ENCODE results near the gene ADGRV1.
"Not testable (repeated sequence)": the region's sequence is repeated elsewhere in the genome, so short reads cannot be mapped to it uniquely, and the experiment has no call there.

ADGRV1 gene

DNA sequence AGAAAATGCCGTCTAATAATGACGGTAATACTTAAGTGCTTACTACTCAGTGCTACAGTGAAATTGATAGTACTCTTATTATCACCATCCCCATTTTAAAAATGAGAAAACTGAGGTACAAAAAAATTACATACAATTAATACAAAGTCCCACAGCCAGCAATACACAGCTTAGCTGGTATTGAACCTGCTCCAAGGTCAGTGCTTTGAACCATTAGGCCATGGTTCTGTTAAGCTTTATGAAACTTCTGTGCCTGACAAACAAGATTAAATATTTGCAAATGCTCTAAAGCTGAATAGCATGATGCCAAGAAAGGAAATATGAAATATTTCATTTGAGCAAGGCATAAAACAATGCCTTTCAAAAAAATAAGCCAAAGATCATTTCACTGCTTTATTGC, 467.4 kb downstream of the ADGRV1 start:
- Histone ChIP-seq H3K4me3 (ENCODE audit: low read length in 2 of 2) (no peak overlapping the region), H3K9me3 (ENCODE audit: control insufficient read depth in 2 of 2, low read length in 2 of 2) (no peaks in the 10 kb centered on the region), H3K36me3 (ENCODE audit: control insufficient read depth in 2 of 2, insufficient read depth in 2 of 2, low read length in 2 of 2) (no peaks in the 10 kb centered on the region), H3K4me1 (ENCODE audit: control insufficient read depth, insufficient read depth, low read length) (no peaks in the 10 kb centered on the region), H3K27me3 (ENCODE audit: control insufficient read depth in 1 of 2, insufficient read depth in 2 of 2, low read length in 2 of 2) (no peaks in the 10 kb centered on the region), H3K27ac (ENCODE audit: low read length) (no peak overlapping the region), H3K9ac (ENCODE audit: low read length in 2 of 2) (no peak overlapping the region)

DNA sequence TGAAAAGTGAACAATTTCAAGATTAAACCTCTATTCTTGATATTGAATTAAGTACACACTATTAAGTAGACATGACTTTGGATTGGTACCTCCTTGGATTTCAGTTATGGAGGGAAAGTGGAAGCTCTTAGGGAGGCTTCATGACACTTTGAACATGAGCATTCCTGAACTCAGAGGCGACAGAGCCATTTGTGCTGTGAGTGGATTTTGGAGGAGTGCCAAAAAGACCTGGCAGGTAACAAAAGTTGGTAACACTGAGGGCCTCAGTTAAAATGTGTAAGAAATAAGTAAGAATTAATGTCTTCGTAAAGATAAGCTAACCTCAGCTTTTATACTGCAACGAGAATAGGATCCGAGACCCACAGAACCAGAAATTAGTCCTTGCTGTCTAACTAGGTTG, 467.9 kb downstream of the ADGRV1 start:
- Histone ChIP-seq H3K27me3 (ENCODE audit: control insufficient read depth in 1 of 2, insufficient read depth in 2 of 2, low read length in 2 of 2) (no peaks in the 10 kb centered on the region), H3K9ac (ENCODE audit: low read length in 2 of 2) (no peak overlapping the region), H3K9me3 (ENCODE audit: control insufficient read depth in 2 of 2, low read length in 2 of 2) (no peaks in the 10 kb centered on the region), H3K36me3 (ENCODE audit: control insufficient read depth in 2 of 2, insufficient read depth in 2 of 2, low read length in 2 of 2) (no peaks in the 10 kb centered on the region), H3K4me1 (ENCODE audit: control insufficient read depth, insufficient read depth, low read length) (no peaks in the 10 kb centered on the region), H3K4me3 (ENCODE audit: low read length in 2 of 2) (no peak overlapping the region), H3K27ac (ENCODE audit: low read length) (no peak overlapping the region)

DNA sequence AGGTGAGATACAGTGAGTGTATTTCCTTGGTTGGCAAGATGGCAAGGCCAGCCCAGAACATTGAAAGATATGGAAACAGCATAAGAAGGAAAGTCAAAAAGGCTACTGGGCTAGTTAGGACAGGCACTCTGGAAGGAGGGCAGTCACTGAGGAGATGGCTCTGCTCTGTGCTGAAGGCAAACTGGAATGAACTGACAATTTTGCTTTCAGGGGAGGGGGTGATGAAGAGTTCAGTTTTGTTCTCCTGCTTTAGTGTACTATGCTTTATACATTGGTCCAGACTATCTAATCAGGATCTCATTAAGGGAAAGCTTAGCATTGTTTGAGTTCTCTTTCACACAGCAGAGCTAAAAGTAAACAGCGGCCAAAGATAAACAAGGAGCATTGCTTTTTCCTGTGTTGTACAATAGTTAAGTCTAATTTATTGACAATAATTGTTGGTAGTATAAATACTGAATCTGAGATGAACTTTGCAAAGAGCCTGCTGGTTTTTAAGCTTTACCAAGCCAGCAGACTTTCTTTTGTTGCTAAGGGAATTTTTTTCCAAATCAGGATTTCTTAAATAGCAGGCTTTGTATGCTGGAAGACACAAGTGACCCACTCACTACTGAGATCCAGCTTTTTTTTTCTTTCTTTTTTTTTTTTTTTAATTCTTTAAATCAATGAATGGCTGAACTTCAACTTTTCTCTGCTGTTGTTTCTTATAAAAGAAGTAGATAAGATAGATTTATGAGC, 469.0 kb downstream of the ADGRV1 start:
- no peak overlapping the region for H3K4me3 ChIP-seq (ENCODE audit: low read length in 2 of 2)
- no peaks in the 10 kb centered on the region for H3K9me3 ChIP-seq (ENCODE audit: control insufficient read depth in 2 of 2, low read length in 2 of 2)
- no peak overlapping the region for H3K9ac ChIP-seq (ENCODE audit: low read length in 2 of 2)
- no peaks in the 10 kb centered on the region for H3K27me3 ChIP-seq (ENCODE audit: control insufficient read depth in 1 of 2, insufficient read depth in 2 of 2, low read length in 2 of 2)
- no peak overlapping the region for H3K27ac ChIP-seq (ENCODE audit: low read length)
- H3K36me3 ChIP-seq (ENCODE audit: control insufficient read depth in 2 of 2, insufficient read depth in 2 of 2, low read length in 2 of 2): no peaks in the 10 kb centered on the region
- no peaks in the 10 kb centered on the region for H3K4me1 ChIP-seq (ENCODE audit: control insufficient read depth, insufficient read depth, low read length)

DNA sequence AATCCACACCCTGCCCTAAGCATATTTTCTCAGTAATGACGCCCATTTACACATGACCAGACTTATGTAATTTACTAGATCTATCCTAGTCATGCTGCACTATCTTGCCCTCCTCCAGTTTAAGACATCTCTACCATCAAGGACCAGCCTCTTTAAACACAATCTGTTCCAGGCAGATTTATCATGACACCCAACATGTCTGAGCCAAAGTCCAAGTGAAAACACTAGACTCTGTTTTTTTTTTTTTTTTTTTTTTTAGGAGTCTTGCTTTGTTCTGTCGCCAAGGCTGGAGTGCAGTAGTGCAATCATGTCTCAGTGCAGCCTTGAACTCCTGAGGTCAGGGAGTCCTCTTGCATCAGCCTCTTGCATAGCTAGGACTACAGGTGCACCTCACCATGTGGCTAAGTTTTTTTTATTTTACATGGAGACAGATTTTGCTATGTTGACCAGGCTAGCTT, 469.9 kb downstream of the ADGRV1 start:
- Histone ChIP-seq H3K36me3 (ENCODE audit: control insufficient read depth in 2 of 2, insufficient read depth in 2 of 2, low read length in 2 of 2) (no peaks in the 10 kb centered on the region), H3K9me3 (ENCODE audit: control insufficient read depth in 2 of 2, low read length in 2 of 2) (no peaks in the 10 kb centered on the region), H3K9ac (ENCODE audit: low read length in 2 of 2) (no peak overlapping the region), H3K27me3 (ENCODE audit: control insufficient read depth in 1 of 2, insufficient read depth in 2 of 2, low read length in 2 of 2) (no peaks in the 10 kb centered on the region), H3K4me3 (ENCODE audit: low read length in 2 of 2) (no peak overlapping the region), H3K4me1 (ENCODE audit: control insufficient read depth, insufficient read depth, low read length) (peaks cover 3% of the 10 kb centered on the region), H3K27ac (ENCODE audit: low read length) (no peak overlapping the region)

DNA sequence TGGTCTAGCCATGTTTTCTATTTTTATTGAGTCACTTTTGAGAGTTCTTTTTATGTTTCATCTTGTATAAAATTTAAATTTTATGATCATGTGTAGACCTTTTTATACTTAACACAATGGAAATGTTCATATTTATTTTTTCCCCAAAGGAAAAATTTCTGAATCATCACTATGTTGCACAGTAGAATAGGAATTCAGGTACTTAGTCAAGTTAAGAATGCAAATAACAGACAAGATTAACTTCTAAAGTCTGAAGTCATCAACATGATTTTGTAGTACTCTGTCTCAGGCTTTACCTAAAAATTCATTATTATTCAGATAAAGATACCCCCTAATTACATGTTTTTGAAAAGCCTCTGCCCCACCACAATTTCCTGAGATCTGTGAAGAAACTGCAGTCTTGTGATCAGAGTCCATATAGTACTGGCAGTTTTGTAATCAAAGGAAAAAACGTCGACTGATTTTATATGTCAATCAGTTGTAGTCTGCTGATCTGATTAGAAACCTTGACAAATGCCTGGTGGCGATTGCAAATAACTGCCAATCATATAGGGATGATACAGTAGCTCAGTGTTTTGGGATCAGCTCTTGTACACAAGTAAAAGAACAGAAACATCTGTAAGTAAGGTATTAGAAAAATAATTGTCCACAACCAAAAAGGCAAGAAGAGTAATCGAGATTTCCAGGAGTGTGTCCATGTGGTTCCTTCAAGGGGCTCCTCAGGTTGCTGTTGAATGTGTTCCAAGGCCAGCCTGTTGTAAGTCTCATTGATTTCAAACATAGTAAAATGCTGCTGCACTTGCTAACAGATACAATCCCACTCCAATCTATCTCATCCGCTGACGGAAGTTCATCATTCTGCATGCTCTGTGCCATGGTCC, 472.2 kb downstream of the ADGRV1 start:
- no peaks in the 10 kb centered on the region for H3K36me3 ChIP-seq (ENCODE audit: control insufficient read depth in 2 of 2, insufficient read depth in 2 of 2, low read length in 2 of 2)
- no peak overlapping the region for H3K27ac ChIP-seq (ENCODE audit: low read length)
- no peaks in the 10 kb centered on the region for H3K9me3 ChIP-seq (ENCODE audit: control insufficient read depth in 2 of 2, low read length in 2 of 2)
- peaks cover 3% of the 10 kb centered on the region for H3K4me1 ChIP-seq (ENCODE audit: control insufficient read depth, insufficient read depth, low read length)
- no peak overlapping the region for H3K4me3 ChIP-seq (ENCODE audit: low read length in 2 of 2)
- no peak overlapping the region for H3K9ac ChIP-seq (ENCODE audit: low read length in 2 of 2)
- no peaks in the 10 kb centered on the region for H3K27me3 ChIP-seq (ENCODE audit: control insufficient read depth in 1 of 2, insufficient read depth in 2 of 2, low read length in 2 of 2)

DNA sequence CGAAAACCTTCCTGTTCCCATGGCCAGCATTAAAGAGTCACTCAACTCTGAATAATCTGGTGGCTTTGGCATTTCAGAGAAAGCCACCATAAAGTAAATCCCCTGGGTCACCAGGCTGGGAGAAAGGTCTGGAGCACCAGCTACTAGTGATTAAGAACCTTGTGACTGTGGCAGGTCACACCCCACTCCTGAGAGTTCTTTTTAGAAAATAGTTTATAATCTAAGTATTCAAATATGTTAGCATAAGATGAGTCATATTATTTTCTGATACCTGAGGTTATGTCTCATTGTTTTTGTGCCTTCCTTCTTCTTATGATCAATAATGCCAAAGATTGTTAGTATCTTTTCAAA, 472.8 kb downstream of the ADGRV1 start:
- Histone ChIP-seq H3K36me3 (ENCODE audit: control insufficient read depth in 2 of 2, insufficient read depth in 2 of 2, low read length in 2 of 2) (no peaks in the 10 kb centered on the region), H3K4me1 (ENCODE audit: control insufficient read depth, insufficient read depth, low read length) (peaks cover 3% of the 10 kb centered on the region), H3K9me3 (ENCODE audit: control insufficient read depth in 2 of 2, low read length in 2 of 2) (no peaks in the 10 kb centered on the region), H3K4me3 (ENCODE audit: low read length in 2 of 2) (no peak overlapping the region), H3K27me3 (ENCODE audit: control insufficient read depth in 1 of 2, insufficient read depth in 2 of 2, low read length in 2 of 2) (no peaks in the 10 kb centered on the region), H3K27ac (ENCODE audit: low read length) (no peak overlapping the region), H3K9ac (ENCODE audit: low read length in 2 of 2) (no peak overlapping the region)

DNA sequence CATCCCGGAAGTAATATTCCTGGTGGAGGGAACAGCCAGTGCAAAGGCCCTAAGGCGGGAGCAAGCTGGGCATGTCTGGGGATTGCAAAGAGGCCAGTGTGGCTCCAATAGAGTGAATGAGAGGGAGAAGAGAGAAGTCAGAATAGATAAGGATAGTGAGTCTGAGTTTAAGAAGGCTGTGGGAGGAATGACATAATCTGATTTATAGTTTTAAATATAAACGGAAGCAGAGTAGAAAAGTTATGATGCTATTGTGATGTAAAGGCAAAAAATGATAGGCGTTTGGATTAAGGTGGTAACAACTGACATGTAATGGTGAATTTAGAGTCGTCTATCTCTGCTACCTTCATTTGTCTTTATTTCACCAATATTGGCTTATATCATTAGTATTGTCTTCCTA, 473.5 kb downstream of the ADGRV1 start:
- Histone ChIP-seq H3K36me3 (ENCODE audit: control insufficient read depth in 2 of 2, insufficient read depth in 2 of 2, low read length in 2 of 2) (no peaks in the 10 kb centered on the region), H3K4me3 (ENCODE audit: low read length in 2 of 2) (no peak overlapping the region), H3K9me3 (ENCODE audit: control insufficient read depth in 2 of 2, low read length in 2 of 2) (no peaks in the 10 kb centered on the region), H3K9ac (ENCODE audit: low read length in 2 of 2) (no peak overlapping the region), H3K4me1 (ENCODE audit: control insufficient read depth, insufficient read depth, low read length) (peaks cover 3% of the 10 kb centered on the region), H3K27ac (ENCODE audit: low read length) (no peak overlapping the region), H3K27me3 (ENCODE audit: control insufficient read depth in 1 of 2, insufficient read depth in 2 of 2, low read length in 2 of 2) (no peaks in the 10 kb centered on the region)

DNA sequence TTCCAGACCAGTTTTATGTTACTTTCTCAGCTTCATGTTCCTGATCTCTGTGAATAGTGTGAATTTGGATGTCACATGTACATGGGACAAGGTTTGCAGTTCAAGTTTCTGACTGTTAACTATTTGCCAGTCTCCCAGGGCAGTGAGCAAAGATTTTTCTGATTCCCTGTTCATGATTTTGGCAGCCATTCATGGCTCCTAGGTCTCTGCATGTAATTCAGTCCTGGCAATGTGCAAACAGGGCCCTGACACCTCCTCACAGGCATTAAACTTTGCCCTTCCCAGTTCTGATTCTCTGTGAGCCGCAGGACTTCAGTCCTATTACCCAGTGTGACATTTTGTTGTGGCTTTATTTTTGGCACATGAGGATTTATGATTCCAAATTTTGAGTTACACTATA, 474.8 kb downstream of the ADGRV1 start:
- no peak overlapping the region for H3K9ac ChIP-seq (ENCODE audit: low read length in 2 of 2)
- no peak overlapping the region for H3K27ac ChIP-seq (ENCODE audit: low read length)
- no peaks in the 10 kb centered on the region for H3K36me3 ChIP-seq (ENCODE audit: control insufficient read depth in 2 of 2, insufficient read depth in 2 of 2, low read length in 2 of 2)
- no peak overlapping the region for H3K4me3 ChIP-seq (ENCODE audit: low read length in 2 of 2)
- peaks cover 3% of the 10 kb centered on the region for H3K4me1 ChIP-seq (ENCODE audit: control insufficient read depth, insufficient read depth, low read length)
- no peaks in the 10 kb centered on the region for H3K27me3 ChIP-seq (ENCODE audit: control insufficient read depth in 1 of 2, insufficient read depth in 2 of 2, low read length in 2 of 2)
- H3K9me3 ChIP-seq (ENCODE audit: control insufficient read depth in 2 of 2, low read length in 2 of 2): no peaks in the 10 kb centered on the region

DNA sequence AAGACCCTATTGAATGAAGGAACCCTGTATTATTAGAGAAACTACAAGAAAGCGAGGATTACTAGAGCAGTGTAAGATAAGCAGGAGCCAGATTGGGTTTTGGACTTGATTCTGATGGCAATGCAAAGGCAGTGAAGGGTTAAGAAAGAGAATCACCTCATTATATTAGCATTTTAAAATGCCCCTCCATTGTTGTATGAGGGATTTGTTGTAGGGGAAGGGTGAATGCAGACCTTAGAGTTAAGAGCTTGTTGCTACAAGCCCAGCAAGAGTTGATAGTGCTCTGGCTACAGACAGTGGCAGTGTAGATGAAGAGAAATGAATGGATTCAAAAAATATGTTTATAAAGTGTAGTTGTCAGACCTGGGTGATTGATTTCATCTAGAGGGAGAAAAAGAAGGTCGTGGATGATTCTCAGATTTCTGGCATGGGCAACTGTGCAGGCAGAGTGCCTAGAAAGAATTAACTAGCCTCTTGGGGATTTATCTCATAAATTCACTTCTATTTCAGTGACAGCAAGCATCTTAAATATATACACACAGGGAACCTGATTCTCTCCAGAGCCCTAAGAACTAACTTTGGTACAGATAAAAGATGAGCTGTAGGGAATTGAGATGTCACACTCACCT, 479.7 kb downstream of the ADGRV1 start:
- H3K4me1 ChIP-seq (ENCODE audit: control insufficient read depth, insufficient read depth, low read length): peaks cover 3% of the 10 kb centered on the region
- no peaks in the 10 kb centered on the region for H3K36me3 ChIP-seq (ENCODE audit: control insufficient read depth in 2 of 2, insufficient read depth in 2 of 2, low read length in 2 of 2)
- H3K27ac ChIP-seq (ENCODE audit: low read length): no peak overlapping the region
- no peaks in the 10 kb centered on the region for H3K27me3 ChIP-seq (ENCODE audit: control insufficient read depth in 1 of 2, insufficient read depth in 2 of 2, low read length in 2 of 2)
- no peak overlapping the region for H3K4me3 ChIP-seq (ENCODE audit: low read length in 2 of 2)
- no peaks in the 10 kb centered on the region for H3K9me3 ChIP-seq (ENCODE audit: control insufficient read depth in 2 of 2, low read length in 2 of 2)
- H3K9ac ChIP-seq (ENCODE audit: low read length in 2 of 2): no peak overlapping the region

DNA sequence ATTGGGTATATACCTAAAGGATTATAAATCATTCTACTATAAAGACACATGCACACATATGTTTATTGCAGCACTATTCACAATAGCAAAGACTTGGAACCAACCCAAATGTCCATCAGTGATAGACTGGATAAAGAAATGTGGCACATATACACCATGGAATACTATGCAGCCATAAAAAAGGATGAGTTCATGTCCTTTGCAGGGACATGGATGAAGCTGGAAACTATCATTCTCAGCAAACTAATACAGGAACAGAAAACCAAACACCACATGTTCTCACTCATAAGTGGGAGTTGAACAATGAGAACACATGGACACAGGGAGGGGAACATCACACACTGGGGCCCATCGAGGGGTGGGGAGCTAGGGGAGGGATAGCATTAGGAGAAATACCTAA, 482.5 kb downstream of the ADGRV1 start:
- H3K9ac ChIP-seq (ENCODE audit: low read length in 2 of 2); H3K27ac ChIP-seq (ENCODE audit: low read length); H3K9me3 ChIP-seq (ENCODE audit: control insufficient read depth in 2 of 2, low read length in 2 of 2); H3K36me3 ChIP-seq (ENCODE audit: control insufficient read depth in 2 of 2, insufficient read depth in 2 of 2, low read length in 2 of 2); H3K27me3 ChIP-seq (ENCODE audit: control insufficient read depth in 1 of 2, insufficient read depth in 2 of 2, low read length in 2 of 2); H3K4me3 ChIP-seq (ENCODE audit: low read length in 2 of 2); H3K4me1 ChIP-seq (ENCODE audit: control insufficient read depth, insufficient read depth, low read length): not testable (repeated sequence)

Data from stomach smooth muscle (tissue), 2 donors.